Sciatic nerve (tissue), 2 donors: Measurements from ENCODE around the gene SIGLEC10. TPM values are rescaled to one million over a fixed set of nuclear protein-coding genes. Genes with fewer than 3 reads are reported as not detected.

Experiments
- ATAC-seq: fragments of 200-7000 bp; cut with Tn5 transposase; one replicate; pipeline ENCODE4 v1.9.1; 2020; ENCODE audit warnings: mild to moderate bottlenecking, moderate library complexity
- DNase-seq: peaks from one replicate; pipeline ENCODE4 v3.0.0-alpha.2; 2020; ENCODE audit warnings: low spot score
- intact Hi-C: fragments of 100-400 bp; cut with DNase I; formaldehyde crosslinking; loops from one replicate; pipeline ENCODE4 v1.14.2; 2022
- total RNA-seq: library from RNA; stranded (reverse); fragmentation: NEBNext Ultra II Directional; extraction: Animal tissue kit (Norgen Biotek cat#: 25700); gene quantifications from one replicate; pipeline ENCODE4 v1.2.1, GENCODE V29; 2021
- donor health status: DM: no; HTN: no; CAD: no.
- donor health status: DM: no; HTN: no; CAD: no.

SIGLEC10 gene
- total RNA-seq, 1 donor from 2014 or later, result 3.2 TPM

- DNase-seq (no peak), ATAC-seq (no peak)
- intact Hi-C loops, result no loop called here
Measured at GRCh38 chr19:51371186-51371690, 46.2 kb downstream of the SIGLEC10 start.

GRCh38 chr19:51370230-51370629, 47.2 kb downstream of the SIGLEC10 start:
- ATAC-seq (no peak), DNase-seq (no peak)
- intact Hi-C loops, result no loop called here

GRCh38 chr19:51368366-51369282, 48.8 kb downstream of the SIGLEC10 start, which contains the start of gene CLDND2:
CLDND2 (minus strand) TSS chr19:51369003; CDS start chr19:51368577, 426 bp downstream.
- intact Hi-C loops, result no loop called here
- ATAC-seq (no peak), DNase-seq (no peak)

DNA sequence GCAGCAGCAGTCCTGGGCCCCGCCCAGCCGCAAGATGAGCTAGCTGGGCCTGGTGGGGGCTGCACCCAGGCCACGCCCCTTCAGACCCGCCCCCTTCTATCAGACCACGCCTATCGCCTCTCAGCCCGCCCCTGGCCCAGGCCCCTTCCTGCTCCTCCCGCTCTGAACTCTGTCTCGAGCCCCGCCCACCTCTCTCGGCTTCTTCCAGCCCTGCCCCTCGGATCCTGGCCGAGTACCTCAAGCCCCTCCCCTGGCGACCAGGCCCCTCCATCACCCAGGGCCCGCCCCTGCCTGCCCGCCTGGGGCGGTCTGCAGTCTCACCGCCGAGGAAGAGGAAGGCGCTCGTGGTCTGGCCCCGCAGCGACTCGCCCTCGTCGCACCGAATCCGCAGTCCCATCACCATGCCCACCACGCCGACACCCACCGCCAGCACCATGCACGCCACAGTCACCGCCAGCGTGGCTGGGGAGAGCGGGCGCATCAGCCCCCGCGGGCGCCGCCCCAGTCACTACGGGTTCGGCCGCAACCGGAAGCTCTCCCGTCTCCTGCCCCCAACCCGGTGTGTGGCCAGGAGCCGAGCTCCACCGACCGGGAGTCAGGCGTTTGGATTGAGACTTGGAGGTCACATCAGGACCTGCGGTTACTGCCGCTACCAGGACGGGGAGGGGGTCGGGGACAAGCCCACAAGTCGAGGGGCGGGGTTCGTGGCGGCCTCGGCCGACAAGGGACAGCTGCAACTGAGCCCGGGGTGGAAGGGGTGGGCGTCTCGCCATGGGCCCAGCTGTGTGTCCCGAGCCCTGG, 49.7 kb downstream of the SIGLEC10 start:
- peak; percentile 95 for ATAC-seq
- intact Hi-C loops, result no loop called here
- DNase-seq, result peak; percentile 100

- DNase-seq (peak; percentile 78), ATAC-seq (no peak)
- intact Hi-C loops, result no loop called here
Measured at GRCh38 chr19:51367255-51367564, 50.2 kb downstream of the SIGLEC10 start.

DNA sequence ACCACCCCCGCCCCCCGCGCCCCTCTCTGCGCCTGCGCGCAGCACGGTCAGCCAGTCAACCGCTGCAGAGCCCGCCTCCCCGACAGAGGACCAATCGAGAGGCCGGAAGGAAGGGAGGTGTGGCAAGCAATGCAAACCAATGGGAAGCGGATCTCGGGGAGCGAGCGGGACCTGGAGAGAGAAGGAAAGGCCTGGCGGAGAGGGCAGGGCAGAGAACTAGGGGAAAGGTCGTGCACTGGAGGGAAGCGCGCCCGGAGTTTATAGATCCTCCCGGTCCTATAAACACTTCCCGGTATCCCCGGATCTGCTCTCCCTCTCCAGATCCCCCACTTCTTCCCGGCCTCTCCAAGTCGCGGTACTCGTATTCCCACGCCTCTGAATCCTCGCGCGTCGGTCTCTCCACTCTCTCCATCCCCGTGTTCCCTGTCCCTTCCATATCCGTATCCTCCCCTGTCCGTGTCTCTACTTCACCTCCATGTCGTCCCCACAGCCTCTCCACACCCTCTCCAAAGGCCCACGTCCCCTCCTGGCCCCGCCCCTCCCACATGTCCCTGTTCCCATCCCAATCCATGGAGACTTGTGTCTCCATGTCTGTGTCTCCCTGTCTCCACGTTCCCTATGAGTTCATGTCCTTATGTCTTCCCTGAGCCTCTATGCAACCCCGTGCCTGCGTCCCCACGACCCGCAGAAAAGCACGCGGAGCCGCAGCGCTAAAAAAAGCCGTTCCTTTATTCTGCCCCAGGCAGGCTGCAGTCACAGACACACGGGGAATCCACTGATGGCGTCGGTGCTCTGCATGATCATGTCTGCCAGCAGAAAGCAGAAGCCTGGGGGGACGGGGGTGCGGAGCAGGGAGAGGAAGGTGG, 50.8 kb downstream of the SIGLEC10 start:
- DNase-seq, result peak; percentile 98
- intact Hi-C loops, result no loop called here
- ATAC-seq, result peak; percentile 91

DNA sequence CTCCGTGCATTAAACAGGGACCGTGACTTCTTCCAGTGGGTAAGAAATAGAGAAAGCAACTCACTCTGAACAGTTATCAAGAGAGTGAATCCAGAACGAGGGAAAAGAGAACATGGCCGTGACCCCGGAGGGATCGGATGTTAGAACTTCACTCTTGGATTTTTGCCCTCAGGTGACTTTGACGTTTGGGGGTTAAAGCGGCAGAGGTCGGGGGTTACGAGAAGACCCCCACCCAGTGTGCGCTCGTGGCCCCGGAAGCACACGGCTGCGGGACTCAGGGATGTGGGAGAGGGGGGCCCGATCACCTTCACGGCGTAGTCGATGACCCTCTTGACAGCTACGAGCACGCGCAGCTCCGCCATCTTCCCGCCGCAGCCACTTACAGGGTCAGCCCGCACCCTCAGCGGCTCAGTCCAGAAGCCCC, 51.5 kb downstream of the SIGLEC10 start, which contains the start of gene ETFB:
TSS of gene ETFB (minus strand) at position 424 of the 424 bp plus-strand sequence. CDS start at position 362, 62 bp downstream.
- DNase-seq, result no peak
- no peak for ATAC-seq
- intact Hi-C loops, result no loop called here

DNA sequence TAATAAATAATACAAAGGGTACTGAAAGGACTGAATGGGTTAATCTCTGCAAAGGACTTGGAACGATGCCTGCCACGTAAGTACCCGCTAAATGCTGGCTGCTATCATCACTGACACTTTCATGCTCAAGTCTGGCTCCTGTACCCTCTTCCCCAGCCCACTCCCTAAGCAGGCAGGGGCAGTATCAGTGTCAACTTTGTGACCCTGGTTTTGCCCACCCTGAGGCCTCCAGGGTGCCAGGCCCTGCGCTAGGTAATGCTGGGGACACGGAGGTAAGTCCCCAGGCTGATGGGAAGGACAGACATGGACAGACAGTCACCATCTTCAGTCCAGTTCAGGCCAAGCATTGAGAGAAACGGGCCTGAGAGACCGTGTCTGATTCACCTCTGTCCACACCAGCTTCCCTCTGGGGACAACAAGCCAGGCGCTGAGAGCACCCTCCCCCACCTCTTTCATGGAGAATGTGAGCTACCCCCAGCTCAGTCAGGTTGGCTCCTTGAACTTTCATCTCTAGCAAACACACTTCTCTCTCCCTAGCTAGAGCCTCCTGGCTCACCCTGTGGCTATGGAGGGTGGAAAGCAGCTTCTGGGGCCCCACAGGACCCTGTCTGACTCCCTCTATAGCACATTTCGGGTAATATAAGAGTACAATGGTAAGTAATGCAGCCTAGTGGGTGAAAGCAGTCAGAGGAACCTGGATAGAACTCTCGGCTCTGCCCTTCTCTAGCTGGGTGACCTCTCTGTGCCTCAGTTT, 52.1 kb downstream of the SIGLEC10 start:
- intact Hi-C loops, result no loop called here
- ATAC-seq (no peak), DNase-seq (no peak)

DNA sequence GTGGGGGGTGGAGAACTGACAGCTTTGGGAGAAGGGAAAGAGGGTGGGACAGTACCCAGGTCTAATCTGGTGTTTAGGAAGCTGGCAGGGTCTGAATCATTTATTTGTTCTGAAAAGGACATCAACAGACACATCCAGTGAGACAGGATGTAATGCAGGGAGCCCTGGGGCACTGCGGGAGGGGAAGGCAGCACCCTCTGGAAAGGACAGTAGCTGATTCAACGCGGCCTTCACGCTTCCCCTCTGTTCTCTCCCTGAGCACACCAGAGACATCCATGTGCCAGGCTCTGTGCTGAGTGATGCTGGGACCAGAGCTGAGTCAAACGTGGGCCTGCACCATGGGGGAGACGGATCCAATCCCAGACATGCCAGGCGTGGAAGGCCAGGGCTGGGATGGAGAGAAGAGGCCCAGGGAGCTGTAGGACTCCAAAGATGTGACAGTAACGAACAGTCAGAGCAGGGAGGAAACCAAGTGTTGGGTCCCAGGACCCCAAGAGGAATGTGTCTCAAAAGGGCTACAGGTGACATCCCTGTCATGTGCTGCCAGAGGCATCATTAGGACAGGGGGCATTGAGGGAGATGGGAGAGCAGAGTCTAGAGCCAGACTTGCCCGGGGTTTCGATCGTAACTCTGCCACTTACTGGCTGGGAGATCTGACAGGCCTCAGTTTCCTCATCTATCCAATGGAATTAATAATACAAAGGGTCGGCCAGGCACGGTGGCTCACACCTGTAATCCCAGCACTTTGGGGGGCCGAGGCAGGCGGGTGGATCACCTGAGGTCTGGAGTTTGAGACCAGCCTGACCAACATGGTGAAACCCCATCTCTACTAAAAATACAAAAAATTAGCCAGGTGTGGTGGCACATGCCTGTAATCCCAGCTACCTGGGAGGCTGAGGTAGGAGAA, 53.0 kb downstream of the SIGLEC10 start:
- intact Hi-C loops, result no loop called here
- no peak for DNase-seq
- no peak for ATAC-seq

GRCh38 chr19:51361239-51361638, 56.2 kb downstream of the SIGLEC10 start:
- intact Hi-C loops, result no loop called here
- DNase-seq, result no peak
- no peak for ATAC-seq

Other genes with a start within 250 kb of the SIGLEC10 start
- gene CD33, start 192.6 kb downstream of the SIGLEC10 start, total RNA-seq, result 10.7 TPM
- not detected for gene SIGLECL1, start 166.6 kb downstream of the SIGLEC10 start, total RNA-seq
- gene IGLON5, start 106.0 kb downstream of the SIGLEC10 start, total RNA-seq, result not detected
- 1.8 TPM for gene VSIG10L, start 75.5 kb downstream of the SIGLEC10 start, total RNA-seq
- 65.0 TPM for gene ETFB, start 51.3 kb downstream of the SIGLEC10 start, total RNA-seq
- 2.4 TPM for gene CLDND2, start 48.6 kb downstream of the SIGLEC10 start, total RNA-seq
- 8.9 TPM for gene NKG7, start 45.0 kb downstream of the SIGLEC10 start, total RNA-seq
- gene LIM2, start 29.7 kb downstream of the SIGLEC10 start, total RNA-seq, result not detected
- not detected for gene C19orf84, start 27.1 kb downstream of the SIGLEC10 start, total RNA-seq
- gene SIGLEC8, start 40.8 kb upstream of the SIGLEC10 start, total RNA-seq, result 0.49 TPM
- gene CEACAM18, start 60.9 kb upstream of the SIGLEC10 start, total RNA-seq, result not detected
- gene SIGLEC12, start 84.2 kb upstream of the SIGLEC10 start, total RNA-seq, result not detected
- 2.4 TPM for gene SIGLEC6, start 114.0 kb upstream of the SIGLEC10 start, total RNA-seq
- gene ZNF175, start 153.6 kb upstream of the SIGLEC10 start, total RNA-seq, result 17.9 TPM
- gene SIGLEC5, start 212.8 kb upstream of the SIGLEC10 start, total RNA-seq, result not detected
- gene SIGLEC14, start 229.2 kb upstream of the SIGLEC10 start, total RNA-seq, result 4.1 TPM